ENCODE results near the gene RAB14. TPM values are rescaled to one million over a fixed set of nuclear protein-coding genes. Genes with fewer than 3 reads are reported as not detected.

RAB14 gene
- total and polyA plus RNA-seq, 10 of the 15 experiments (the other 5 are each of a cell fraction or from before 2014, with no cell fraction given) = 16.7 to 59.9 (median 25.4) TPM

GRCh38 chr9:121213136-121213806 lies 11.6 kb upstream of the RAB14 start:
- intact Hi-C loops (cut with micrococcal nuclease; ENCODE audit: unreplicated experiment) (loop anchor here (1.0 to 5.0 kb wide), 3 partner anchors 107 to 188 kb away; no protein-coding TSS in a partner anchor), in situ Hi-C loops (cut with MboI) (no loop called here)
- Histone ChIP-seq H2AFZ (ENCODE audit: control insufficient read depth, low read depth, low read length) (peak overlapping the region; percentile 78), H3K4me1 (ENCODE audit: control insufficient read depth, insufficient read depth, low read length) (peaks cover 5% of the 10 kb centered on the region), H3K9ac (ENCODE audit: control insufficient read depth, insufficient read depth, low read length) (no peak overlapping the region), H3K27ac (ENCODE audit: control insufficient read depth, insufficient read depth) (no peak overlapping the region), H3K4me3 (no peak overlapping the region), H3K79me2 (ENCODE audit: control insufficient read depth, insufficient read depth, low read length) (no peaks in the 10 kb centered on the region), H3K9me3 (replicated peaks; ENCODE audit: control insufficient read depth, insufficient read depth, low read length) (no peaks in the 10 kb centered on the region), H3K36me3 (ENCODE audit: control insufficient read depth in 2 of 2, insufficient read depth in 2 of 2, low read length in 1 of 2) (no peaks in the 10 kb centered on the region), H4K20me1 (ENCODE audit: control insufficient read depth, insufficient read depth) (no peaks in the 10 kb centered on the region), H3K4me2 (ENCODE audit: control insufficient read depth, insufficient read depth) (peak overlapping the region; percentile 23; the same call in 1 of the 2 replicates), H3K27me3 (replicated peaks in 1 of 2; ENCODE audit: control insufficient read depth in 2 of 2, insufficient read depth in 2 of 2, low read length in 1 of 2) (no peaks in the 10 kb centered on the region)
- 20% methylated on average over 9 of the region's 9 CpGs for WGBS (ENCODE audit: insufficient coverage, insufficient replicate concordance, low lambda C conversion rate, missing lambda C conversion rate)
- FAIRE-seq = peak; percentile 57
- ChIA-PET CTCF (interaction anchor here (0.7 to 6.1 kb wide), 49 partner anchors 9 to 457 kb away, joined by 3 to 80 read pairs (median 4); partner anchors contain the start of gene RAB14), POLR2A (interaction anchor here (1.4 to 1.7 kb wide), 2 partner anchors 11 to 14 kb away, joined by 4 to 5 read pairs; partner anchors contain the start of gene RAB14), SMC1A (ENCODE audit: uncharacterized antibody, unreplicated experiment) (interaction anchor here (0.7 to 5.3 kb wide), 34 partner anchors 8 to 458 kb away, joined by 3 to 33 read pairs (median 4); partner anchors contain the start of genes GSN and RAB14), RAD21 (ENCODE audit: unreplicated experiment) (interaction anchor here (0.7 to 3.2 kb wide), 19 partner anchors 8 to 458 kb away, joined by 3 to 17 read pairs (median 5); partner anchors contain the start of genes GSN and RAB14)
- BruUV-seq (replicated peaks) = no TSS peak
- ATAC-seq = peak; percentile 63
- DNase-seq (ENCODE audit: low read depth, low spot score) = no peak
- TF ChIP-seq MAX (IDR thresholded peaks at IDR 0.05; ENCODE audit: low read depth, low read length) (no peak), CBFB (IDR thresholded peaks at IDR 0.05; ENCODE audit: low read depth) (0 out of 2 replicates have a peak, but pooled peaks have one; percentile 32), LARP7 (IDR thresholded peaks at IDR 0.05) (no peak), JUND (IDR thresholded peaks at IDR 0.05; ENCODE audit: low read depth, low read length) (no peak), RELB (IDR thresholded peaks at IDR 0.05; ENCODE audit: low read depth) (peak; percentile 15; the same call in 1 of the 2 replicates), IKZF2 (IDR thresholded peaks at IDR 0.05) (peak; percentile 58 to 61; a peak in 2 of 4 replicates), RUNX3 (IDR thresholded peaks at IDR 0.05; ENCODE audit: low read length) (peak; percentile 75), SMC3 (IDR thresholded peaks at IDR 0.05; ENCODE audit: borderline replicate concordance, low read length) (peak; percentile 82; the same call in 1 of the 2 replicates), NFYB (IDR thresholded peaks at IDR 0.05; ENCODE audit: insufficient read depth, low read depth, low read length) (no peak), POU2F2 (IDR thresholded peaks at IDR 0.05; ENCODE audit: borderline replicate concordance, low read depth, low read length) (peak; percentile 61; the same call in 1 of the 3 replicates), CREM (IDR thresholded peaks at IDR 0.05; ENCODE audit: low read depth) (no peak), NR2F1 (conservative IDR thresholded peaks at IDR 0.05) (no peak), ETV6 (conservative IDR thresholded peaks at IDR 0.05 in 1 of 2, IDR thresholded peaks at IDR 0.05 in 1 of 2; ENCODE audit: borderline replicate concordance in 1 of 2, low read depth in 1 of 2) (peak in 1 of 2 experiments; percentile 60; a peak in 1 of 4 replicates), MEF2A (IDR thresholded peaks at IDR 0.05; ENCODE audit: insufficient read depth, low read depth, low read length) (0 out of 2 replicates have a peak, but pooled peaks have one; percentile 30), NR2C1 (IDR thresholded peaks at IDR 0.05) (no peak), IRF4 (IDR thresholded peaks at IDR 0.05; ENCODE audit: low read depth, low read length) (0 out of 2 replicates have a peak, but pooled peaks have one; percentile 52), EED (IDR thresholded peaks at IDR 0.05; ENCODE audit: low read depth) (peak; percentile 82), CBX5 (IDR thresholded peaks at IDR 0.05; ENCODE audit: low read depth) (0 out of 2 replicates have a peak, but pooled peaks have one; percentile 48), YY1 (IDR thresholded peaks at IDR 0.05; ENCODE audit: low read depth, low read length) (peak; percentile 70; the same call in 1 of the 2 replicates), IKZF1 (conservative IDR thresholded peaks at IDR 0.05) (peak; percentile 84), ZNF217 (IDR thresholded peaks at IDR 0.05) (no peak), RAD21 (IDR thresholded peaks at IDR 0.05; ENCODE audit: insufficient read depth, low read depth, low read length) (peak; percentile 90)
